Endodermal cell (in vitro differentiated cells): ENCODE data around the gene CDK11A. TPM values are rescaled to one million over a fixed set of nuclear protein-coding genes. Genes with fewer than 3 reads are reported as not detected.
"Not testable (repeated sequence)": the region's sequence is repeated elsewhere in the genome, so short reads cannot be mapped to it uniquely, and the experiment has no call there.

Experiments
- DNase-seq: peaks from one replicate; pipeline ENCODE4 v3.0.0-alpha.2; 2017
- H3K27ac ChIP-seq: 2 replicates; pipeline ENCODE4 v1.5.1; 2013; ENCODE audit warnings: mild to moderate bottlenecking, low read depth, low read length, moderate library complexity
- H3K27me3 ChIP-seq: 2 replicates; pipeline ENCODE4 v1.6.1; 2013; ENCODE audit warnings: mild to moderate bottlenecking, low read length, moderate library complexity; ENCODE audit not compliant: insufficient read depth, control insufficient read depth, poor library complexity, severe bottlenecking
- H3K36me3 ChIP-seq: 2 replicates; pipeline ENCODE4 v1.7.0; 2013; ENCODE audit warnings: mild to moderate bottlenecking, low read length, moderate library complexity; ENCODE audit not compliant: control insufficient read depth, insufficient read depth
- H3K4me1 ChIP-seq: one replicate; pipeline ENCODE4 v1.7.0; 2013; ENCODE audit warnings: low read length; ENCODE audit not compliant: control insufficient read depth, insufficient read depth
- H3K4me3 ChIP-seq: 2 replicates; pipeline ENCODE4 v1.5.1; 2013; ENCODE audit warnings: mild to moderate bottlenecking, low read length, moderate library complexity
- H3K9ac ChIP-seq: 2 replicates; pipeline ENCODE4 v1.6.1; 2013; ENCODE audit warnings: mild to moderate bottlenecking, low read length, moderate library complexity; ENCODE audit not compliant: poor library complexity, severe bottlenecking; ENCODE audit errors: extremely low read depth
- H3K9me3 ChIP-seq: 2 replicates; pipeline ENCODE4 v1.6.1; 2013; ENCODE audit warnings: mild to moderate bottlenecking, low read length, moderate library complexity; ENCODE audit not compliant: control insufficient read depth
- H3K27ac Mint-ChIP-seq: 2 replicates; pipeline ENCODE4 v1.8.0; 2020; ENCODE audit warnings: mixed read lengths
- H3K27me3 Mint-ChIP-seq: 2 replicates; pipeline ENCODE4 v1.8.0; 2021; ENCODE audit warnings: mild to moderate bottlenecking, mixed read lengths; ENCODE audit not compliant: insufficient read depth
- H3K36me3 Mint-ChIP-seq: 2 replicates; pipeline ENCODE4 v1.8.0; 2020; ENCODE audit warnings: low read depth, mixed read lengths
- H3K4me1 Mint-ChIP-seq: 2 replicates; pipeline ENCODE4 v1.8.0; 2020; ENCODE audit warnings: mixed read lengths
- H3K4me3 Mint-ChIP-seq: 2 replicates; pipeline ENCODE4 v1.8.0; 2020; ENCODE audit warnings: mild to moderate bottlenecking, moderate library complexity, mixed read lengths
- H3K9me3 Mint-ChIP-seq: 2 replicates; pipeline ENCODE4 v1.8.0; 2020; ENCODE audit warnings: mild to moderate bottlenecking, mixed read lengths
- WGBS, 2 experiments: methylation state at CpG; one replicate each; pipeline versions ENCODE4 v1.1.5 to v1.1.7; 2013; ENCODE audit warnings: missing lambda C conversion rate in 2 of 2, mixed read lengths in 1 of 2; ENCODE audit not compliant: insufficient coverage in 1 of 2, insufficient read length in 1 of 2; 5-methylcytosine and 5-hydroxymethylcytosine counted together
- long read RNA-seq, 4 experiments: library from polyadenylated mRNA in 2 of 4; library from RNA in 1 of 4; library from capped mRNA in 1 of 4; stranded (forward) in 3 of 4; unstranded in 1 of 4; transcript quantifications; one replicate each; pipeline ENCODE4 v2.0.0, GENCODE V29; 2020 to 2021; ENCODE audit warnings: inconsistent platforms in 1 of 4
- polyA plus RNA-seq, 2 experiments: library from polyadenylated mRNA; stranded (reverse); fragments of 50-300 nt; gene quantifications; one replicate each; pipeline ENCODE4 v1.2.3, GENCODE V29; 2013
- total RNA-seq, 2 donors: library from RNA; stranded (reverse); fragmentation: NEBNext Ultra II Directional in 1 of 2; extraction: Animal tissue kit (Norgen Biotek cat#: 25700) in 1 of 2; gene quantifications; 2 replicates in 1 of 2; 3 replicates in 1 of 2; pipeline ENCODE4 v1.2.1, GENCODE V29; 2021
- TF ChIP-seq, protein P1 (sequence below): fragments of 200-600 bp; sonication (generic); conservative IDR thresholded peaks from 2 replicates; pipeline ENCODE4 v1.5.0; 2021; ENCODE audit warnings: antibody characterized with exemption, mild to moderate bottlenecking

Gene CDK11A
- total RNA-seq: 10 to 100 TPM; 61.0 to 62.1 TPM
- polyA plus RNA-seq (2013, experiment 1 of 2): 43.3 TPM
- 36.0 TPM for polyA plus RNA-seq (2013, experiment 2 of 2)
- long read RNA-seq, experiment 1, partial matches to known transcripts: 4 of 6 reads
- long read RNA-seq, experiment 1, other reads (novel, unspliced or antisense): 2 of 6 reads
- long read RNA-seq, experiment 2, transcript CDK11A-208 (20 exons, 2,449 nt): major isoform, 5 of 28 reads
- long read RNA-seq, experiment 2, partial matches to known transcripts: 4 of 28 reads
- long read RNA-seq, experiment 2, other reads (novel, unspliced or antisense): 17 of 28 reads
- long read RNA-seq, experiment 3, partial matches to known transcripts: 5 of 8 reads
- long read RNA-seq, experiment 3, other reads (novel, unspliced or antisense): 3 of 8 reads
- long read RNA-seq, experiment 4, partial matches to known transcripts: 3 of 5 reads
- long read RNA-seq, experiment 4, other reads (novel, unspliced or antisense): 2 of 5 reads

DNA sequence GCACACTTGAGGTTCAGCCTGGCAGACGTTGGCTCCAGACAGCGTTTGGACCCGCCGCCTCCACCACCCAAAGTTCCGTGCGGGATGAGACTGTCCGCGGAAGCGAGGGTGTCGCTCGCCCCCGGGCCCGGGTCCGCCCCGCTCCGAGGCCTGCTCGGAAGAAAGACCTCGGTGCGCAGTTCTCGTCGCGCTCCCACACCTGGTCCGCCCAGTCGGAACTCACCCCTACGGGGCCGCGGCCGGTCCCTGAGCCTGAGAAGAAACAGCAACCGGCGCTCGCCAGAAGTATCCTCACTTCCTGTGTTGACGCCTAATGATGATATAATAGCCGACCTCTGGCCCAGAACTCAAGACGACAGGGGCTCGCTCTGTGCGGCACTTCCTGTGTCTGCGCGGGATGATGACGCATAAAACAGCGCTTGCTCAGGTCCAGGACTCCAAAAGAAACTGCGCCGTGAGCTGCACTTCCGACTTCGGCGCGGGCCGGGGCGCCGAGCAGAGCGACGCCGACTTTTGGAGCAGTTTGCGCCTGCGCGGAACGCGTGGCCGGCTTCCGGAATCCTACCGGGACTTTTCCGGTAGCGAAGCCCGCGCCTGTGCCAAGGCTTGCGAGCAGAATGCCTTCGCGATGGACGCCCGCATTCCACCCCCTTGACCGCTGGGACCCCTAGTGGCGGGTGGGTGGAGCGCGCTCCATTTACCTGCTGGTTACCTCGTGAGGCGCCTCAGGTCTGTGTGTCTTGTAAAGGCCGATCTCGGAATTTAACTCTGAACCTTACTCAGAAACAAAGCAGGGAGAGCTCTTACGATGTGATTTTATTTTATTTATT, at the start of gene CDK11A:
TSS of gene CDK11A (minus strand) at position 323 of the 830 bp plus-strand sequence. CDS start 1,539 bp downstream, outside the sequence.
- WGBS, 2 experiments: 0% methylated on average over 14 to 47 of the region's 78 CpGs
- H3K4me3 ChIP-seq: peak within 1 kb of the TSS; percentile 79
- Mint-ChIP-seq H3K4me3 (peak within 1 kb of the TSS; percentile 84), H3K36me3 (peaks cover 17% of the 10 kb centered on the region), H3K27ac (peak within 1 kb of the TSS; percentile 98)
- peaks cover 20% of the 10 kb centered on the region for H3K36me3 ChIP-seq
- TF ChIP-seq, protein P1, sequence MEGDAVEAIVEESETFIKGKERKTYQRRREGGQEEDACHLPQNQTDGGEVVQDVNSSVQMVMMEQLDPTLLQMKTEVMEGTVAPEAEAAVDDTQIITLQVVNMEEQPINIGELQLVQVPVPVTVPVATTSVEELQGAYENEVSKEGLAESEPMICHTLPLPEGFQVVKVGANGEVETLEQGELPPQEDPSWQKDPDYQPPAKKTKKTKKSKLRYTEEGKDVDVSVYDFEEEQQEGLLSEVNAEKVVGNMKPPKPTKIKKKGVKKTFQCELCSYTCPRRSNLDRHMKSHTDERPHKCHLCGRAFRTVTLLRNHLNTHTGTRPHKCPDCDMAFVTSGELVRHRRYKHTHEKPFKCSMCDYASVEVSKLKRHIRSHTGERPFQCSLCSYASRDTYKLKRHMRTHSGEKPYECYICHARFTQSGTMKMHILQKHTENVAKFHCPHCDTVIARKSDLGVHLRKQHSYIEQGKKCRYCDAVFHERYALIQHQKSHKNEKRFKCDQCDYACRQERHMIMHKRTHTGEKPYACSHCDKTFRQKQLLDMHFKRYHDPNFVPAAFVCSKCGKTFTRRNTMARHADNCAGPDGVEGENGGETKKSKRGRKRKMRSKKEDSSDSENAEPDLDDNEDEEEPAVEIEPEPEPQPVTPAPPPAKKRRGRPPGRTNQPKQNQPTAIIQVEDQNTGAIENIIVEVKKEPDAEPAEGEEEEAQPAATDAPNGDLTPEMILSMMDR: peak; percentile 66
- peak within 1 kb of the TSS; percentile 66 for H3K9ac ChIP-seq
- not testable (repeated sequence) for H3K9me3 Mint-ChIP-seq, H3K27me3 Mint-ChIP-seq, H3K27me3 ChIP-seq, H3K9me3 ChIP-seq, H3K4me1 Mint-ChIP-seq, H3K4me1 ChIP-seq
- peak within 1 kb of the TSS; percentile 87 for H3K27ac ChIP-seq
- peak; percentile 98 for DNase-seq

DNA sequence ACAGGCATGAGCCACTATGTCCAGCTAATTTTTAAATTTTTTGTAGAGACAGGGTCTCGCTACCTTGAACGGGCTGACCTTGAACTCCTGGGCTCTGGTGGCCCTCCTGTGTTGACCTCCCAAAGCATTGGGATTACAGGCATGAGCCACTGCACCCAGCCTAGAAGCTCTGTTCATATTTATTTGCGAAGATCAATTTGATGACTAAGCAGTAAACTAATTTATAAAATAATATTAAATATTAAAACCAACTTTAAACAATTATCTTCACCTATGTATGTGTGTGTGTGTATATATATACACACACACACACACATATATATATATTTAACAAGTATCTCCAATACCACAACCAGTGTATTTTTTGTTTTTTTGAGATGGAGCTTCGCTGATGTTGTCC, 49.7 kb upstream of the CDK11A start:
- peaks cover 3% of the 10 kb centered on the region for H3K4me1 ChIP-seq
- peaks cover 22% of the 10 kb centered on the region for H3K9me3 Mint-ChIP-seq
- no peak for DNase-seq
- H3K27me3 ChIP-seq: no peaks in the 10 kb centered on the region
- H3K9me3 ChIP-seq: peaks cover 18% of the 10 kb centered on the region
- H3K9ac ChIP-seq: no peak overlapping the region
- no peak overlapping the region for H3K4me3 ChIP-seq
- H3K36me3 Mint-ChIP-seq: peaks cover 41% of the 10 kb centered on the region
- H3K27me3 Mint-ChIP-seq: no peaks in the 10 kb centered on the region
- H3K36me3 ChIP-seq: peaks cover 27% of the 10 kb centered on the region
- peaks cover 17% of the 10 kb centered on the region for H3K4me1 Mint-ChIP-seq
- no peak overlapping the region for H3K27ac Mint-ChIP-seq
- TF ChIP-seq, protein P1: no peak
- no peak overlapping the region for H3K27ac ChIP-seq
- WGBS, 2 experiments: 96 to 97% methylated on average over 2 to 3 of the region's 4 CpGs
- no peak overlapping the region for H3K4me3 Mint-ChIP-seq

DNA sequence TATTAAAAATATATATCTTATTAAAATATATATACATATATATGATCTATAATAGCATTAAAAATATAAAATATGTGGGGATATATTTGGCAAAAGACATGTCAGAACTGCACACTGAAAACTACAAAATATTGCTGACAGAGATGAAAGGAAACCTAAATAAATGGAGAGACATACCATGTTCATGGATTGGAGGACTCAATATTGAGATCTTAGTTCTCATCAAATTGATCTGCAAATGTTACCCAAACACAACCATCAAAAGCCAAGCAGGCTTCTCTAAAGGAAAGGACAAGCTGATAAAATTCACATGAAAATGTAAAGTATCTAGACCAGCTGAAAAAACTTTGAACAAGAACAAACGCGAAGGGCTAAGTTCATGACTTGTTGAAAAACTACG, 46.9 kb upstream of the CDK11A start:
- peaks cover 63% of the 10 kb centered on the region for H3K36me3 Mint-ChIP-seq
- no peak overlapping the region for H3K27ac Mint-ChIP-seq
- TF ChIP-seq, protein P1: no peak
- 97 to 98% methylated on average over 3 of the region's 3 CpGs for WGBS, 2 experiments
- DNase-seq: no peak
- Histone ChIP-seq H3K36me3 (peaks cover 45% of the 10 kb centered on the region), H3K4me1 (peaks cover 1% of the 10 kb centered on the region), H3K27me3 (no peaks in the 10 kb centered on the region), H3K9me3 (peaks cover 18% of the 10 kb centered on the region), H3K27ac (no peak overlapping the region), H3K4me3 (peak overlapping the region; percentile 2), H3K9ac (no peak overlapping the region)
- H3K9me3 Mint-ChIP-seq: peaks cover 28% of the 10 kb centered on the region
- H3K27me3 Mint-ChIP-seq: no peaks in the 10 kb centered on the region
- no peak overlapping the region for H3K4me3 Mint-ChIP-seq
- H3K4me1 Mint-ChIP-seq: peaks cover 9% of the 10 kb centered on the region
